ENCODE measurements around the gene NFATC1.
A peak's percentile ranks its signal among the peaks of the same experiment; 100 is the strongest.

NFATC1 gene

GRCh38 chr18:79378536-79379250 lies 17.0 kb upstream of the NFATC1 start:
- peak; percentile 88 for TF ChIP-seq CTCF (IDR thresholded peaks at IDR 0.05; ENCODE audit: poor library complexity, severe bottlenecking)
- no peaks in the 10 kb centered on the region for H3K27me3 ChIP-seq (ENCODE audit: insufficient read depth, poor library complexity, severe bottlenecking)
- ATAC-seq (ENCODE audit: low read depth): peak; percentile 73
- no peaks in the 10 kb centered on the region for H3K4me1 ChIP-seq (ENCODE audit: insufficient read depth, poor library complexity, severe bottlenecking)
- H3K4me3 ChIP-seq (ENCODE audit: severe bottlenecking): no peak overlapping the region
- H3K27ac ChIP-seq (ENCODE audit: poor library complexity, severe bottlenecking): no peak overlapping the region
- DNase-seq (ENCODE audit: low spot score): no peak
- no peaks in the 10 kb centered on the region for H3K9me3 ChIP-seq (ENCODE audit: severe bottlenecking)
- no peaks in the 10 kb centered on the region for H3K36me3 ChIP-seq (ENCODE audit: low read depth)

GRCh38 chr18:79379251-79379905 lies 16.4 kb upstream of the NFATC1 start:
- DNase-seq (ENCODE audit: low spot score) (no peak), ATAC-seq (ENCODE audit: low read depth) (no peak)
- H3K4me3 ChIP-seq (ENCODE audit: severe bottlenecking): no peak overlapping the region
- peak; percentile 66 for TF ChIP-seq CTCF (IDR thresholded peaks at IDR 0.05; ENCODE audit: poor library complexity, severe bottlenecking)
- H3K9me3 ChIP-seq (ENCODE audit: severe bottlenecking): no peaks in the 10 kb centered on the region
- no peaks in the 10 kb centered on the region for H3K4me1 ChIP-seq (ENCODE audit: insufficient read depth, poor library complexity, severe bottlenecking)
- no peaks in the 10 kb centered on the region for H3K27me3 ChIP-seq (ENCODE audit: insufficient read depth, poor library complexity, severe bottlenecking)
- no peak overlapping the region for H3K27ac ChIP-seq (ENCODE audit: poor library complexity, severe bottlenecking)
- H3K36me3 ChIP-seq (ENCODE audit: low read depth): no peaks in the 10 kb centered on the region

GRCh38 chr18:79379931-79380815 lies 15.6 kb upstream of the NFATC1 start:
- ATAC-seq (ENCODE audit: low read depth): no peak
- Histone ChIP-seq H3K36me3 (ENCODE audit: low read depth) (no peaks in the 10 kb centered on the region), H3K4me3 (ENCODE audit: severe bottlenecking) (no peak overlapping the region), H3K27ac (ENCODE audit: poor library complexity, severe bottlenecking) (no peak overlapping the region), H3K9me3 (ENCODE audit: severe bottlenecking) (no peaks in the 10 kb centered on the region), H3K27me3 (ENCODE audit: insufficient read depth, poor library complexity, severe bottlenecking) (no peaks in the 10 kb centered on the region), H3K4me1 (ENCODE audit: insufficient read depth, poor library complexity, severe bottlenecking) (no peaks in the 10 kb centered on the region)
- TF ChIP-seq CTCF (IDR thresholded peaks at IDR 0.05; ENCODE audit: poor library complexity, severe bottlenecking): no peak
- no peak for DNase-seq (ENCODE audit: low spot score)

GRCh38 chr18:79380816-79381806 lies 14.6 kb upstream of the NFATC1 start:
- ATAC-seq (ENCODE audit: low read depth): peak; percentile 47

More at GRCh38 chr18:79380816-79381806, 14.6 kb upstream of the NFATC1 start:
- TF ChIP-seq CTCF (IDR thresholded peaks at IDR 0.05; ENCODE audit: poor library complexity, severe bottlenecking): peak; percentile 81
- no peak overlapping the region for H3K4me3 ChIP-seq (ENCODE audit: severe bottlenecking)
- H3K27me3 ChIP-seq (ENCODE audit: insufficient read depth, poor library complexity, severe bottlenecking): no peaks in the 10 kb centered on the region
- no peaks in the 10 kb centered on the region for H3K4me1 ChIP-seq (ENCODE audit: insufficient read depth, poor library complexity, severe bottlenecking)
- H3K36me3 ChIP-seq (ENCODE audit: low read depth): no peaks in the 10 kb centered on the region
- no peak overlapping the region for H3K27ac ChIP-seq (ENCODE audit: poor library complexity, severe bottlenecking)
- no peak for DNase-seq (ENCODE audit: low spot score)
- H3K9me3 ChIP-seq (ENCODE audit: severe bottlenecking): no peaks in the 10 kb centered on the region
